Esophagus muscularis mucosa (tissue), 3 donors: ENCODE data around the gene HOGA1.

ENCODE experiments used
- CTCF ChIP-seq, 3 experiments: fragments of 200-600 bp in 2 of 3; fragments of 450-650 bp in 1 of 3; sonication (generic) in 2 of 3; IDR thresholded peaks; one replicate each; pipeline ENCODE4 v1.5.1; 2017 to 2019; ENCODE audit warnings: antibody characterized with exemption in 3 of 3, mild to moderate bottlenecking in 2 of 3, moderate library complexity in 1 of 3
- POLR2A ChIP-seq: fragments of 450-650 bp; IDR thresholded peaks from one replicate; pipeline ENCODE4 v1.6.1; 2017; ENCODE audit warnings: antibody characterized with exemption, moderate library complexity, mild to moderate bottlenecking, low read depth
- POLR2AphosphoS5 ChIP-seq, 2 donors: sonication (generic); formaldehyde crosslinking; IDR thresholded peaks; one replicate each; pipeline ENCODE4 v1.6.1; 2017; ENCODE audit warnings: antibody characterized with exemption in 2 of 2

DNA sequence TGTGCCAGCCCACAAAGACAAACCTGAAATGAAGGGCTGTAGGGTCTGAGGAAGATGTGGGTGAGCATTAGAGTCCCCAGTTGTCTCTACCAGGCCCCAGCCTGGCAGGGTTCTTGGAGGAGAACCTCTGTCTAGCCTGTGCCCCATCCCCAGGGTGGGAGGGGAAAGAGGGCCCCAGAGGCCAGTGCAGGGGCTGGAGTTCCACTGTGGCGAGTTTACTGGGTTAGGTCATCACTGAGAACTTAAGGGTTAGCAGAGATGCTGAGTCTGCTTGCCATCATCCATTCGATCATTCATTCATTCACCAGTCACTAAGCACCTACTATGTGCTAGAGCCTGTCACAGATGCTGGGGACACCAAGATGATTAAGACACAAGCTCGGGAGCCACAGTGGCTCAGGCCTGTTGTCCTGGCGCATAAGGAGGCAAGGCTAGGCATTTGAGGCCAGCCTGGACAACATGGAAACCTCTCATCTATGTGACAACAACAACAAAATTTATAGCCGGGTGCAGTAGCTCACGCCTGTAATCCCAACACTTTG lies 9.0 kb upstream of the HOGA1 start:
- no peak for TF ChIP-seq CTCF (IDR thresholded peaks at IDR 0.05)
- no peak for TF ChIP-seq POLR2AphosphoS5 (IDR thresholded peaks at IDR 0.05)
- no peak for TF ChIP-seq POLR2A
